Measurements from ENCODE around the gene MIDN. TPM values are rescaled to one million over a fixed set of nuclear protein-coding genes. Genes with fewer than 3 reads are reported as not detected.

MIDN gene
- polyA plus RNA-seq, 1 donor from 2014 or later: 24.8 TPM

DNA sequence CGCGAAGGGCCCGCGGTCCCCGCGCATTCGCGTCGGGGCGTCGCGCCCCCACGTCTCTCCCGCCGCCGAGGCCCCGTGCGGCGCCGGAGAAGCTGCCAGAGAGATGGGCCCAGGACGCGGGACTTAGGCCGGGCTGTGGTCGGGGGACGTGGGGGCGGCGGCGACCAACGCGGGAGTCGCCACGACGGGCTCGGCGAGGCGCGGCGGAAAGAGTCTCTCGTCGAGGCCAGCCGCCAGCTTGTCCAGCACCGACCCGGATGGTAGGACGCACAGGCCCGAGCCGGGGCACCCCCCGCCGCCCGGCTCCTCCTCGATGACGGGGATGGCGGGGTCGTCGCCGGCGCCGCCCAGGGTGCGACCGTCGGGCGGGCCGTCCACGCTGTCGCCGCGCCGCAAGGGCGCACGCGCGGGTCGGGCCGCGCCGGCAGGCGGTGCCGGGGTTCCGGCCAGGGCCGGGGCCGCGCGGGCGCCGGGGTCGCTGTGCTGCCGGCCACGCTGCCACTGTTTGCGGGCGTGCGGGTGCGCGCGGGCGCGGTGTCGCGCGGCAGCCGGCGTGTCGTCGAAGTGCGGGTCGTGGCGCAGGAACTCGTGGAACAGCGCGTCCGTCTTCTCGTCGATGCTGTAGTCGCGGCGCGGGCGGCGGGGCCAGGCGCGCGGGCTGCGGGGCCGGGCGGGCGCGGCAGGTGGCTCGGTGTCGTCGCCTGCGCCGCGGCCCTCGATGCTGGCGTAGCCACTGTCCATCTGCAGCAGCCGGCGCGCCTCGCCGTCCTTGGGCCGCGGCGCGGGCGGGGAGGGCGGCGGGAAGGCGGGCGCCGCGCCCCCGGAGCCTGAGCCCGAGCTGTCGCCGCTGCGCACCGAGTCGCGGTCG lies 19.1 kb upstream of the MIDN start:
- Histone ChIP-seq H2AFZ (ENCODE audit: low read depth, low read length) (no peak overlapping the region), H3K9me2 (ENCODE audit: insufficient read depth, low read length) (no peaks in the 10 kb centered on the region), H3K4me3 (ENCODE audit: low read length) (no peak overlapping the region), H3K9ac (ENCODE audit: low read length) (no peak overlapping the region), H3K36me3 (ENCODE audit: insufficient read depth, low read length) (no peaks in the 10 kb centered on the region), H3K27ac (ENCODE audit: low read length) (no peak overlapping the region), H4K20me1 (ENCODE audit: insufficient read depth) (no peaks in the 10 kb centered on the region), H3K27me3 (ENCODE audit: insufficient read depth, low read depth, low read length) (no peaks in the 10 kb centered on the region), H3K4me2 (ENCODE audit: low read length) (no peak overlapping the region), H3K79me2 (replicated peaks; ENCODE audit: insufficient read depth, low read length) (no peaks in the 10 kb centered on the region), H3K9me3 (ENCODE audit: low read length) (no peaks in the 10 kb centered on the region), H3F3A (ENCODE audit: insufficient read depth, low read length, poor library complexity, severe bottlenecking) (no peaks in the 10 kb centered on the region)
- TF ChIP-seq SMC3 (conservative IDR thresholded peaks at IDR 0.05; ENCODE audit: poor library complexity): no peak
- TF ChIP-seq, protein P1, sequence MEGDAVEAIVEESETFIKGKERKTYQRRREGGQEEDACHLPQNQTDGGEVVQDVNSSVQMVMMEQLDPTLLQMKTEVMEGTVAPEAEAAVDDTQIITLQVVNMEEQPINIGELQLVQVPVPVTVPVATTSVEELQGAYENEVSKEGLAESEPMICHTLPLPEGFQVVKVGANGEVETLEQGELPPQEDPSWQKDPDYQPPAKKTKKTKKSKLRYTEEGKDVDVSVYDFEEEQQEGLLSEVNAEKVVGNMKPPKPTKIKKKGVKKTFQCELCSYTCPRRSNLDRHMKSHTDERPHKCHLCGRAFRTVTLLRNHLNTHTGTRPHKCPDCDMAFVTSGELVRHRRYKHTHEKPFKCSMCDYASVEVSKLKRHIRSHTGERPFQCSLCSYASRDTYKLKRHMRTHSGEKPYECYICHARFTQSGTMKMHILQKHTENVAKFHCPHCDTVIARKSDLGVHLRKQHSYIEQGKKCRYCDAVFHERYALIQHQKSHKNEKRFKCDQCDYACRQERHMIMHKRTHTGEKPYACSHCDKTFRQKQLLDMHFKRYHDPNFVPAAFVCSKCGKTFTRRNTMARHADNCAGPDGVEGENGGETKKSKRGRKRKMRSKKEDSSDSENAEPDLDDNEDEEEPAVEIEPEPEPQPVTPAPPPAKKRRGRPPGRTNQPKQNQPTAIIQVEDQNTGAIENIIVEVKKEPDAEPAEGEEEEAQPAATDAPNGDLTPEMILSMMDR (IDR thresholded peaks at IDR 0.05; ENCODE audit: poor library complexity, severe bottlenecking): no peak
- no peak for TF ChIP-seq TAF1 (IDR thresholded peaks at IDR 0.05; ENCODE audit: low read depth)
- no peak for TF ChIP-seq EZH2 (IDR thresholded peaks at IDR 0.05; ENCODE audit: borderline replicate concordance, insufficient read depth, low read length, poor library complexity, severe bottlenecking)
- TF ChIP-seq POLR2AphosphoS5 (IDR thresholded peaks at IDR 0.05): no peak
- TF ChIP-seq, protein P2, sequence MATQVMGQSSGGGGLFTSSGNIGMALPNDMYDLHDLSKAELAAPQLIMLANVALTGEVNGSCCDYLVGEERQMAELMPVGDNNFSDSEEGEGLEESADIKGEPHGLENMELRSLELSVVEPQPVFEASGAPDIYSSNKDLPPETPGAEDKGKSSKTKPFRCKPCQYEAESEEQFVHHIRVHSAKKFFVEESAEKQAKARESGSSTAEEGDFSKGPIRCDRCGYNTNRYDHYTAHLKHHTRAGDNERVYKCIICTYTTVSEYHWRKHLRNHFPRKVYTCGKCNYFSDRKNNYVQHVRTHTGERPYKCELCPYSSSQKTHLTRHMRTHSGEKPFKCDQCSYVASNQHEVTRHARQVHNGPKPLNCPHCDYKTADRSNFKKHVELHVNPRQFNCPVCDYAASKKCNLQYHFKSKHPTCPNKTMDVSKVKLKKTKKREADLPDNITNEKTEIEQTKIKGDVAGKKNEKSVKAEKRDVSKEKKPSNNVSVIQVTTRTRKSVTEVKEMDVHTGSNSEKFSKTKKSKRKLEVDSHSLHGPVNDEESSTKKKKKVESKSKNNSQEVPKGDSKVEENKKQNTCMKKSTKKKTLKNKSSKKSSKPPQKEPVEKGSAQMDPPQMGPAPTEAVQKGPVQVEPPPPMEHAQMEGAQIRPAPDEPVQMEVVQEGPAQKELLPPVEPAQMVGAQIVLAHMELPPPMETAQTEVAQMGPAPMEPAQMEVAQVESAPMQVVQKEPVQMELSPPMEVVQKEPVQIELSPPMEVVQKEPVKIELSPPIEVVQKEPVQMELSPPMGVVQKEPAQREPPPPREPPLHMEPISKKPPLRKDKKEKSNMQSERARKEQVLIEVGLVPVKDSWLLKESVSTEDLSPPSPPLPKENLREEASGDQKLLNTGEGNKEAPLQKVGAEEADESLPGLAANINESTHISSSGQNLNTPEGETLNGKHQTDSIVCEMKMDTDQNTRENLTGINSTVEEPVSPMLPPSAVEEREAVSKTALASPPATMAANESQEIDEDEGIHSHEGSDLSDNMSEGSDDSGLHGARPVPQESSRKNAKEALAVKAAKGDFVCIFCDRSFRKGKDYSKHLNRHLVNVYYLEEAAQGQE (IDR thresholded peaks at IDR 0.05; ENCODE audit: borderline replicate concordance): no peak
- TF ChIP-seq EP300 (conservative IDR thresholded peaks at IDR 0.05; ENCODE audit: poor library complexity, severe bottlenecking): no peak
- no peak for TF ChIP-seq RAD21 (conservative IDR thresholded peaks at IDR 0.05)
- TF ChIP-seq MXI1 (conservative IDR thresholded peaks at IDR 0.05; ENCODE audit: poor library complexity, severe bottlenecking): no peak

DNA sequence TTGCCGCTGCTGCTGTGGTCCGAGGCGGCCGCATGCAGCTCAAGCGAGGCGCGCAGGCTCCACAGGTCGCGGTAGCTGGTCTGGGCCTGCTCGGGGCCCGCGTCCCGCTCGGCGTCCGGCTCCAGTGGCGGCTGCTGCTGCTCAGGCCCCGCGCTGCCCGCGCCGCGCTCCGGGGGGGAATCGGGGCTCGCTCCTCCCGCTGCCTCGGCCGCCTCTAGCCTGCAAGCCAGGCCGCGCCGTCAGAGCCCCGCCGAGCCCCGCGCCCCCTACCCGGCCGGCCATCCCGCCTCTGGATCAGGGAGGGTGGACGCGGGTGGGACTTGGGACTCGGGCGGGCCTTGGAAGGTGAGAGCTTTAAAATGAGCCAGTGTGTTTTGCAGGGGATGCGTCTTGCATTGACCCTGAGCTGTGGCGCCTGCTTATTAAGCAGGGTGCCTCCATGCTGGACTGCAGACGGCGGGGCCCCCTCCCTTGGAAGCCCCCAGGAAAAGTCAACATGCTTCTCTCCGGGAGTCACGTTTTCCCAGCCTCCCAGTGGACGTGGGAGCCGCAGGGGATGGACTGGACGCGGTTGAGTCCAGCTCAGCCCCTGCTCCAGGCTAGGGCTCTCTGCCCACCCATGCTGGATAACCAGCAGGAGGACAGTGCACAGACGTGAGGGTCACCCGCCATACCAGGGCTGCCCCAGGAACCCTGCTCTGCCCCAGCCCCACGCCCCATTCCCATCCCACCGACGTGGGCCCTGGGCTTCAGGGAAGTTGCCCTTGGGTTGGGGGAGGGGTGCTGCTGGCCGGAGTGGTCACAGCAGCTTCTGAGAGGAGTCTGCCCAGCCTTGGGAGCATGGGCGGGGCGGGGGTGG lies 18.2 kb upstream of the MIDN start:
- Histone ChIP-seq H3K27ac (ENCODE audit: low read length) (no peak overlapping the region), H3K36me3 (ENCODE audit: insufficient read depth, low read length) (no peaks in the 10 kb centered on the region), H3K9me2 (ENCODE audit: insufficient read depth, low read length) (no peaks in the 10 kb centered on the region), H3F3A (ENCODE audit: insufficient read depth, low read length, poor library complexity, severe bottlenecking) (no peaks in the 10 kb centered on the region), H3K27me3 (ENCODE audit: insufficient read depth, low read depth, low read length) (no peaks in the 10 kb centered on the region), H3K4me3 (ENCODE audit: low read length) (no peak overlapping the region), H2AFZ (ENCODE audit: low read depth, low read length) (no peak overlapping the region), H3K79me2 (replicated peaks; ENCODE audit: insufficient read depth, low read length) (no peaks in the 10 kb centered on the region), H4K20me1 (ENCODE audit: insufficient read depth) (no peaks in the 10 kb centered on the region), H3K9me3 (ENCODE audit: low read length) (no peaks in the 10 kb centered on the region), H3K4me2 (ENCODE audit: low read length) (no peak overlapping the region), H3K9ac (ENCODE audit: low read length) (no peak overlapping the region)
- no peak for TF ChIP-seq EZH2 (IDR thresholded peaks at IDR 0.05; ENCODE audit: borderline replicate concordance, insufficient read depth, low read length, poor library complexity, severe bottlenecking)
- TF ChIP-seq TAF1 (IDR thresholded peaks at IDR 0.05; ENCODE audit: low read depth): no peak
- no peak for TF ChIP-seq SMC3 (conservative IDR thresholded peaks at IDR 0.05; ENCODE audit: poor library complexity)
- TF ChIP-seq, protein P1 (IDR thresholded peaks at IDR 0.05; ENCODE audit: poor library complexity, severe bottlenecking): no peak
- no peak for TF ChIP-seq EP300 (conservative IDR thresholded peaks at IDR 0.05; ENCODE audit: poor library complexity, severe bottlenecking)
- TF ChIP-seq, protein P2 (IDR thresholded peaks at IDR 0.05; ENCODE audit: borderline replicate concordance): no peak
- no peak for TF ChIP-seq MXI1 (conservative IDR thresholded peaks at IDR 0.05; ENCODE audit: poor library complexity, severe bottlenecking)
- no peak for TF ChIP-seq POLR2AphosphoS5 (IDR thresholded peaks at IDR 0.05)
- TF ChIP-seq RAD21 (conservative IDR thresholded peaks at IDR 0.05): no peak
